Heart left ventricle (tissue), 13 donors: ENCODE data around the gene YPEL2.

Experiments
- CTCF ChIP-seq, 12 donors: fragments of 200-600 bp; sonication (generic) in 4 of 12; IDR thresholded peaks; one replicate each; pipeline versions ENCODE4 v1.5.0 to v1.8.0; 2018 to 2022; ENCODE audit warnings: antibody characterized with exemption in 12 of 12, mild to moderate bottlenecking in 5 of 12
- POLR2A ChIP-seq, 2 donors: fragments of 450-650 bp; IDR thresholded peaks; one replicate each; pipeline ENCODE4 v1.6.1; 2017; ENCODE audit warnings: antibody characterized with exemption in 2 of 2, mild to moderate bottlenecking in 2 of 2, moderate library complexity in 2 of 2
- donor health status: ischemic (EF 13 %, LVEDD 7.1; RV severe dilation, severe dysfunction).
- donor health status: DM: no; HTN: yes; CAD: no.
- donor health status: DM: no; HTN: no; CAD: no.
- donor health status: ischemic (EF 25% LVEDD 6.9; RV normal size, moderate dysfunction).
- donor health status: ischemic (EF 25% LVEDD 5.7; RV mildly dilated, moderate dysfunction).
- donor health status: ischemic (EF 35%, LVEDD 5.7; RV mildly dilated, moderate dysfunction).
- donor health status: nonischemic (EF 11% LVEDD 7.7; RV severe dilation, severe dysfunction).
- donor health status: DM: yes; HTN: yes; CAD: no.
- donor health status: PGD.
- donor health status: ischemic (EF 29% LVEDD 5.4; RV normal size, mild dysfunction).
- donor health status: nonischemic (EF 23%, LVEDD 6.1; RV moderate dilation, normal function).

- TF ChIP-seq CTCF (IDR thresholded peaks at IDR 0.05) (no peak), POLR2A (IDR thresholded peaks at IDR 0.05) (no peak)
Observed at GRCh38 chr17:59337741-59338299, 6.4 kb downstream of the YPEL2 start.
